NCI-H82 (cell line): ENCODE measurements around the gene SLC35B1.
"Not testable (repeated sequence)": the region's sequence is repeated elsewhere in the genome, so short reads cannot be mapped to it uniquely, and the experiment has no call there.

ENCODE experiments used
- DNase-seq: peaks from one replicate; lab custom pipeline; 2025; lab: John Stamatoyannopoulos, UW

SLC35B1 gene

GRCh38 chr17:49734515-49735490, 27.0 kb upstream of the SLC35B1 start:
- DNase-seq: no peak

GRCh38 chr17:49731435-49731831, 23.7 kb upstream of the SLC35B1 start:
- no peak for DNase-seq

GRCh38 chr17:49730785-49731434, 23.1 kb upstream of the SLC35B1 start:
- DNase-seq: no peak

- no peak for DNase-seq
Measured at GRCh38 chr17:49730078-49730784, 22.5 kb upstream of the SLC35B1 start.

GRCh38 chr17:49729069-49729468, 21.3 kb upstream of the SLC35B1 start:
- DNase-seq: no peak

GRCh38 chr17:49728425-49728824, 20.7 kb upstream of the SLC35B1 start:
- DNase-seq: no peak

- DNase-seq: no peak
Measured at GRCh38 chr17:49727380-49727779, 19.6 kb upstream of the SLC35B1 start.

- no peak for DNase-seq
Measured at GRCh38 chr17:49725452-49726130, 17.8 kb upstream of the SLC35B1 start.

- not testable (repeated sequence) for DNase-seq
Measured at GRCh38 chr17:49724552-49724951, 16.8 kb upstream of the SLC35B1 start.

GRCh38 chr17:49723423-49723822, 15.7 kb upstream of the SLC35B1 start:
- peak; percentile 92 for DNase-seq

GRCh38 chr17:49722066-49722465, 14.3 kb upstream of the SLC35B1 start:
- no peak for DNase-seq

GRCh38 chr17:49717371-49717861, 9.7 kb upstream of the SLC35B1 start:
- no peak for DNase-seq

- no peak for DNase-seq
Measured at GRCh38 chr17:49716668-49717364, 9.1 kb upstream of the SLC35B1 start.

- DNase-seq: no peak
Measured at GRCh38 chr17:49715717-49716279, 8.0 kb upstream of the SLC35B1 start.

- DNase-seq: no peak
Measured at GRCh38 chr17:49715216-49715615, 7.5 kb upstream of the SLC35B1 start.

GRCh38 chr17:49708515-49709183, 885 bp upstream of the SLC35B1 start:
- DNase-seq: no peak

- peak; percentile 47 for DNase-seq
Measured at GRCh38 chr17:49707246-49707607, 537 bp downstream of the SLC35B1 start.

- no peak for DNase-seq
Measured at GRCh38 chr17:49705254-49705653, 2.5 kb downstream of the SLC35B1 start.

- peak; percentile 70 for DNase-seq
Measured at GRCh38 chr17:49703557-49704277, 4.0 kb downstream of the SLC35B1 start.

- DNase-seq: no peak
Measured at GRCh38 chr17:49700960-49701359, 6.8 kb downstream of the SLC35B1 start.
